HG02678 (cell line): ENCODE data around the gene LAD1.

Experiments used
- ATAC-seq: cut with Tn5 transposase; IDR thresholded peaks from one replicate; pipeline ENCODE4 v1.9.1; 2021; ENCODE audit warnings: mild to moderate bottlenecking, moderate library complexity; ENCODE audit not compliant: unreplicated experiment

Gene LAD1

DNA sequence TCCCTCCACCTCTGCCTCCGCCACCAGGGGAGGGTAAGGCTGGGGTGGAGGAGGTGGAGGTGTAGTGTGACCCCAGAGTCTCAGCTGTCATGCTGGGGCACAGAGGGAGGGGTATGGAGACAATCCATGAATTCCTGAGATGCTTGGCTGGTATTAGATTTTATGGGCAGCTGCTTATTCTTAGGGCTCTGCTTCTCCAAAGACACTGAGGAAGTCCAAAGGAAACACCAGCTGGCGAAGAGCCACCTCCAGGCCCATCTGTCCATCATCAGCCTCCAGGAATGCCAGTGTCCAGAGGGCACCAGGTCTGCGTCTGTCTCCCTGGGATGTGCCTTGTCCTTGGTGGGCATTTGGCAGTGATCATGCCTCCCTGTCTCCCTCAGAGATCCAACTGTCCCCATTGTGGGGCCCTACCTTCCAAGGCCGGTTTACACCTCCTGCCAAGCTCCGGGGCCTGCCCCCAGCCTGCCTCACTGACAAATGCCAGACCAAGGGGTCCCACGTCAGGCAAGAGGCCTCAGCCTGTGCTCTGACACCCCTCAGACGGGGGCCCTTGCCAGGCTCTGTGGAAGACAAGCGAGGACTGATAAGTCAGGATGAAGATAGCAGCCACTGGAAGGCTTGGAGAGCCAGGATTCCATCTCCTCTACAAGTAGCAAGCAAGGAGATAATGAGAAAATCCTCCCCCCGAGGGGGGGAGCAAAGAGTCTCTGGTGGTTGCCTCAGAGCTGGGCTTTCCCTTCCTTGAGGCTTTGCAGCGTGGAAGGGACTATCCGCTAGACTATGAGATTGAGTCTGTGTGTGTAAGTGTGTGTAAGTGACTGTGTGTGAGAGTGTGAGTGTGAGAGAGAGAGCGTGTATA, 20.9 kb upstream of the LAD1 start:
- no peak for ATAC-seq

GRCh38 chr1:201419256-201419655, 20.1 kb upstream of the LAD1 start:
- no peak for ATAC-seq

GRCh38 chr1:201418461-201418860, 19.3 kb upstream of the LAD1 start:
- no peak for ATAC-seq

DNA sequence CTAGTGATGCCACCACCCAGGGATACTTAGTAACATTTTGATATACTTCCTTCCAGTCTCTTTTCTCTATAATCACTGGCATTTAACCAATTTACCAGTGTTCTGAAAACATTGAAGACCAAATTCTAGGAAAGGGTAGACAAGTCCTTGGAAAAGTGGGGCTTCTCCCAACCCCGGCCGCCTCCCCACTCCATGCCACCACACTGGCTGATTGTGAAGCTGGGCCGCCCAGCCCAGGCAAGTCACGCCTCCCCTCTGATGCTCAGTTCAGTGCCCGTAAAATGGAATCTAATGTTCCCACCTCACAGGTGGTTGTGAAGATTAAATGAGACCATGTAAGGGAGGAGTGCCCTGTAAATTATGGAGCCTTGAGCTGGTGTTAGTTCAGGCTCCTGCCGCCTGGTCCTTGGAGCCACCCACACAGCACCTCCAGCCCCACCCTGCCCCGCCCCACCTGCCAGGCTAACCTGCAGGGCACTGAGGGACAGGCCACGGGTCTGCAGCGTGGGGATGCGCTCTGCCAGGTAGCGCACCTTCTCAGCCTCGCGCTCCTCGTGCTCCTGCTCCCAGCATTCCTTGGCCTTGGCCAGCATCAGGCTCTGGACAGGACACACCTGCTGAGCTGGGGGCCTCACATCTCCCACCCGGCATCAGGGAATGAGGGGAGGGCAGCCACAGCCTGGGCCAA, 15.1 kb upstream of the LAD1 start:
- ATAC-seq, result no peak

GRCh38 chr1:201411292-201411691, 12.2 kb upstream of the LAD1 start:
- no peak for ATAC-seq

DNA sequence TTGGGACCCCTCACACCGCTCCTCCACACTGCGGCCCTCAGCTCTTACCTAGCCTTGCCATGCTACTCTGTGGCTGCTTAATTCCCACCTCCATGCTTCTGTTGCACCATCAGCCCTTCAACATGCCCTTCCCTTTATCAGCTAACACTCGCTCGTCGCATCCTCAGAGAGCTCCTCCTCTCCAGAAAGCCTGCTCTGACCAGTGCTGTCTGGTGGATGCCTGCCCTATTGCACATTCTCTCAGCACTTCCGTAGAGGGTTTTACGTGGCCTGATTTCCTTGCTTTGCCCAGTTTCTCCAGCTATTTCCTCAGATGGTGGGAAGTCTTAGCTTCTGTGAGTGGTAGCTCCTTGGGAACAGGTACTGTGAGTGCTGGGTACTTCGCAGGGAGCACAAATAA, 10.3 kb upstream of the LAD1 start:
- ATAC-seq, result no peak

DNA sequence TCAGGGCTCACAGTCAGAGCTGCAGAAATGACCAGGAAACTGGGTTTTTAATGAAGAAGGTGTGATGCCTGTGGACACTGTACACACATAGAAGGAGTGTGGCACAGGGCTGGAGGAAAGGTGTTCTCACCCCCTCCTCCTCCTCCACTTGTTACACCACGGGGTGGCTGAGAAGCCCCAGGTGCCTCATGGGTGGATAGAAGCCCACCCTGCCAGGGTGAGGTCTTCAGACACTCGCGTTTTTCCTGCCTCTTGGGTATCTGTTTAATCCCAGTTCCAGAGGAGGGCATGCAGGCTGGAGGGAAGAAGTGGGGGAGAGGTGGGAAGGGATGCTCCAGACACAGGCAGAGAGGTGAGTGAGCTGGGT, 9.7 kb upstream of the LAD1 start:
- ATAC-seq, result no peak

GRCh38 chr1:201408176-201408833, 9.2 kb upstream of the LAD1 start:
- no peak for ATAC-seq

- ATAC-seq, result no peak
Observed at GRCh38 chr1:201406831-201407406, 7.8 kb upstream of the LAD1 start.

GRCh38 chr1:201405484-201405831, 6.3 kb upstream of the LAD1 start:
- no peak for ATAC-seq

DNA sequence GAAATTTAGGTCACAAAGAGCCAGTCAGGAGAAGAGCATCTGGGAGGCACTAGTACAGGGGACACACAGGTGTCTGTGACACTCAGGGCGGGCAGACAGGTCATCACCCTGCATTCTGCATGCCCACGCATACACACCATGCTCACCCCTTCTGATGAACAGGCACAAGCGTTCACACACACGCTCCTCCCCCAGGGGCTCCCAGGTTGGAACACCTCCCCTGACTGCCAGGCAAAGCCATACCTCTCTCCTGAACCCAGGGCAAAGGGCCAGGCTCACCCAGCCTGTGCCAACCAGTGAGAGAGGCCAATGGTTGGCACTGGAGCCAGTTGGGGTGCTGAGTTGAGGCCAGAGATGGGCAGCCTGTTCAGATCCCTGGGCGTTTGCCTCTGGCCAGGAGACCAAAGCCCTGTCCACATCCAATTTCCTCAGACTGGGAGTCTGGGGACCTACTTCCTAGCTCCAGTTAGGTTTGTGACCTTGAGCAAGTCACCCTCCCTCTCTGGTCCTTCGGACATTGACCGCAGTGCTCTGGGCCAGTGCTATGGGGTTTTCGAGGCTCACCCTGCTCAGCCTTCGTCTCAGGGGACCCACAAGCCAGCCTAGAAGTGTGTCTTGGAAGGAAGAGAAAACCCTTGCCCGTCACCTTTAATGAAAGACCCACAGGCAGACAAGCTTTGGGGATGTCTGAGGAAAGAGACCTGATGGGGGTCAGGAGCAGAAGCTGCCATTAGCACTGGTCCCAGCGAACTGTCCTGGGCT, 5.8 kb upstream of the LAD1 start:
- no peak for ATAC-seq

- no peak for ATAC-seq
Observed at GRCh38 chr1:201404055-201404454, 4.9 kb upstream of the LAD1 start.

DNA sequence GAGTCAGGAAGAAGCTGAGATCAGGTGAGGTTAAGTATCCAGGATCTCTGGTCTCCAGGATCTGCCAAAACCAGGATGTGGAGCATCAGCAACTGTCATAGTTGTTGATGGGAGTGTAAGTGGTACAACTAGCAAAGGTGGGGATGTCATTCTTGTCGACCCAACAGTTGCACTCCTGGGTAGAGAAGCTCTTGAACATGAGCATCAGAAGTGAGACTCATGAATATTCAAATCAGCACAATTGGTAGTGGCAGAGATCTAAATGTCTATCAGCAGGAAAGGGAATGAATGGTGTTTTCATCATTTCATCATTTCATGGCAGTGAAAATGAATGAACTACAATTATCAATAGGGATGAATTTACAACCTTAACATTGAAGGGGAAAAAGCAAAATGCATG, 4.2 kb upstream of the LAD1 start:
- ATAC-seq, result no peak

GRCh38 chr1:201401700-201402099, 2.6 kb upstream of the LAD1 start:
- no peak for ATAC-seq

DNA sequence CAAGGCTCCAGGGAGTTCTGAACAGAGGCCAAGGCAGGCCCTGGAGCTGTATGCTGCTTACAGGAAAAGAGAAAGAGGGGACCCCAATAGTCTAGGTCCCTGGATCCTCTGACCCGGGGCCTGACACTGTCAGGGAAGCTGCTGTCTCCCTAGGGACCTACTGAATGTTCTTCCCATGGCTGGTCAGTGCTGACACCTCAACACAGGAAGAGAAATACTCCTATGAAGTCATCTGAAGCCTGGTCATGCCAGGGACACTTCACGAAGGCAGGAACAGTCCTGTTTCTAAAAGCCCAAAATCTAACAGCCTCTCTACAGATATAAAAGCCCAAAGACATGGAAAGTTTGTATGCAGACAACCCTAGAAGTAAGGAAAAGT, 1.7 kb upstream of the LAD1 start:
- ATAC-seq, result no peak

GRCh38 chr1:201400212-201400851, 1.2 kb upstream of the LAD1 start:
- ATAC-seq, result no peak

GRCh38 chr1:201399352-201400126, 415 bp upstream of the LAD1 start:
- no peak for ATAC-seq

DNA sequence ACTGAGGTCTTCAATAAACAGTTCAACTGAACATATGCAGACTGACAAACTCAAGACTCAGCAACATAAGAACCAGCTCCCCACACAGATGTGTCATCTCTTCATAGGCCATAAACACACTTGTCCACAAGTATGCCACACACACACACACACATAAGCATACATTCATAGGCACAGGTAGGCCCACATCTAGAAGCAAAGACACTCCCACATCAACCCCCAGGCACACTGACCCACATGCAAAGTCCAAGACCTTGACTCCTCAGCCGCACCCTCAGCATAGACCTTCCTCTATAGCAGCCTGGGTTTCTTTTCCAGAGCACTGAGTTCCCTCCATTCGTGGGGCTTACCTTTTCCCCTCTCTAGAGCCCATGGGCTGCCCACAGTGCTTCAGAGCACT, 1.4 kb downstream of the LAD1 start:
- ATAC-seq, result no peak

GRCh38 chr1:201396861-201397464, 2.2 kb downstream of the LAD1 start:
- ATAC-seq, result no peak
